GM23248 (cell line): ENCODE measurements around the gene MACROD2. TPM values are rescaled to one million over a fixed set of nuclear protein-coding genes. Genes with fewer than 3 reads are reported as not detected.
"Not testable (repeated sequence)": the region's sequence is repeated elsewhere in the genome, so short reads cannot be mapped to it uniquely, and the experiment has no call there.

ENCODE experiments used
- DNase-seq: peaks from one replicate; pipeline ENCODE4 v3.0.0-alpha.2; 2015
- H2AFZ ChIP-seq: fragments of 200-600 bp; sonication (generic); 2 replicates; pipeline ENCODE4 v1.6.1; 2016; ENCODE audit warnings: antibody characterized with exemption
- H3F3A ChIP-seq: fragments of 200-600 bp; sonication (generic); 2 replicates; pipeline ENCODE4 v1.6.1; 2016; ENCODE audit warnings: mild to moderate bottlenecking, antibody characterized with exemption, mixed run types; ENCODE audit not compliant: insufficient read depth
- H3K27ac ChIP-seq: fragments of 200-600 bp; sonication (generic); 2 replicates; pipeline ENCODE4 v1.5.1; 2016; ENCODE audit warnings: mild to moderate bottlenecking
- H3K27me3 ChIP-seq: fragments of 200-600 bp; sonication (generic); replicated peaks from 2 replicates; pipeline ENCODE4 v1.6.1; 2016; ENCODE audit warnings: mild to moderate bottlenecking; ENCODE audit not compliant: insufficient read depth
- H3K36me3 ChIP-seq: fragments of 200-600 bp; sonication (generic); 2 replicates; pipeline ENCODE4 v1.6.1; 2016; ENCODE audit warnings: low read depth, mild to moderate bottlenecking
- H3K4me1 ChIP-seq: fragments of 200-600 bp; sonication (generic); 2 replicates; pipeline ENCODE4 v1.6.1; 2016; ENCODE audit warnings: mild to moderate bottlenecking; ENCODE audit not compliant: insufficient read depth
- H3K4me2 ChIP-seq: fragments of 200-600 bp; sonication (generic); one replicate; pipeline ENCODE4 v1.6.1; 2016; ENCODE audit warnings: mild to moderate bottlenecking; ENCODE audit not compliant: unreplicated experiment
- H3K4me3 ChIP-seq: fragments of 200-600 bp; sonication (generic); 2 replicates; pipeline ENCODE4 v1.5.1; 2016; ENCODE audit warnings: mild to moderate bottlenecking
- H3K79me2 ChIP-seq: fragments of 200-600 bp; sonication (generic); 2 replicates; pipeline ENCODE4 v1.6.1; 2016; ENCODE audit warnings: mild to moderate bottlenecking; ENCODE audit not compliant: insufficient read depth
- H3K9ac ChIP-seq: fragments of 200-600 bp; sonication (generic); 2 replicates; pipeline ENCODE4 v1.6.1; 2016; ENCODE audit warnings: mild to moderate bottlenecking
- H3K9me2 ChIP-seq: fragments of 200-600 bp; sonication (generic); 2 replicates; pipeline ENCODE4 v1.6.1; 2016; ENCODE audit warnings: mixed run types, mild to moderate bottlenecking, moderate library complexity; ENCODE audit not compliant: insufficient read depth
- H3K9me3 ChIP-seq: fragments of 200-600 bp; sonication (generic); one replicate; pipeline ENCODE4 v1.6.1; 2017; ENCODE audit warnings: low read depth
- H4K20me1 ChIP-seq: fragments of 200-600 bp; sonication (generic); 2 replicates; pipeline ENCODE4 v1.6.0; 2016; ENCODE audit not compliant: insufficient read depth
- EZH2 ChIP-seq: fragments of 200-600 bp; sonication (generic); IDR thresholded peaks from 2 replicates; pipeline ENCODE4 v1.6.1; 2018; ENCODE audit warnings: antibody characterized with exemption, mild to moderate bottlenecking; ENCODE audit not compliant: insufficient read depth, poor library complexity, severe bottlenecking
- EZH2phosphoT487 ChIP-seq: fragments of 200-600 bp; sonication (generic); IDR thresholded peaks from 2 replicates; pipeline ENCODE4 v1.6.1; 2018; ENCODE audit warnings: antibody characterized with exemption, moderate library complexity, mild to moderate bottlenecking, low read depth; ENCODE audit not compliant: insufficient read depth
- WGBS, 2 experiments: methylation state at CpG; one replicate each; pipeline ENCODE4 v1.1.6; 2015 to 2017; ENCODE audit warnings: low lambda C conversion rate in 2 of 2, low coverage in 1 of 2; ENCODE audit errors: missing lambda C conversion rate in 2 of 2; 5-methylcytosine and 5-hydroxymethylcytosine counted together
- in situ Hi-C: fragments of 300-500 bp; cut with MboI; formaldehyde crosslinking; loops from 2 replicates; pipeline ENCODE4 v1.15.0; 2020
- polyA plus RNA-seq: library from polyadenylated mRNA; unstranded; fragments of >200 nt; fragmentation: Nextera tagmentation; extraction: Ambion mirVana; gene quantifications from 2 replicates; pipeline ENCODE4 v1.2.1, GENCODE V29; 2016
- total RNA-seq: library from RNA; depleted of rRNA; stranded (reverse); fragments of >200 nt; shearing (Covaris generic); gene quantifications from 2 replicates; pipeline ENCODE4 v1.2.3, GENCODE V29; 2014

Gene MACROD2
- total and polyA plus RNA-seq, 2 experiments from 2014 or later, result 1.1 to 3.1 TPM

- no peak for DNase-seq
Observed at GRCh38 chr20:15523400-15523799, 1528.1 kb downstream of the MACROD2 start.

GRCh38 chr20:15528391-15529111, 1533.2 kb downstream of the MACROD2 start:
- no peak overlapping the region for H3K9ac ChIP-seq
- no peak overlapping the region for H2AFZ ChIP-seq
- TF ChIP-seq EZH2phosphoT487, result no peak
- no peak for TF ChIP-seq EZH2
- 32 to 45% methylated on average over 4 of the region's 4 CpGs for WGBS, 2 experiments
- H3K4me3 ChIP-seq, result no peak overlapping the region
- H3K4me1 ChIP-seq, result no peaks in the 10 kb centered on the region
- in situ Hi-C loops, result no loop called here
- H3K27me3 ChIP-seq, result no peaks in the 10 kb centered on the region
- H3F3A ChIP-seq, result no peaks in the 10 kb centered on the region
- no peak overlapping the region for H3K4me2 ChIP-seq
- H4K20me1 ChIP-seq, result no peaks in the 10 kb centered on the region
- H3K9me3 ChIP-seq, result no peaks in the 10 kb centered on the region
- H3K27ac ChIP-seq, result no peak overlapping the region
- H3K36me3 ChIP-seq, result no peaks in the 10 kb centered on the region
- no peaks in the 10 kb centered on the region for H3K9me2 ChIP-seq
- no peak for DNase-seq
- H3K79me2 ChIP-seq, result no peaks in the 10 kb centered on the region

More at GRCh38 chr20:15523400-15523799, 1528.1 kb downstream of the MACROD2 start:
- Histone ChIP-seq H3K36me3 (no peaks in the 10 kb centered on the region), H3K27ac (no peak overlapping the region), H3F3A (no peaks in the 10 kb centered on the region), H3K4me3 (no peak overlapping the region), H3K9me3 (no peaks in the 10 kb centered on the region), H3K27me3 (no peaks in the 10 kb centered on the region), H3K9me2 (no peaks in the 10 kb centered on the region), H3K9ac (no peak overlapping the region), H3K4me1 (no peaks in the 10 kb centered on the region), H3K4me2 (no peak overlapping the region), H2AFZ (no peak overlapping the region), H3K79me2 (no peaks in the 10 kb centered on the region), H4K20me1 (no peaks in the 10 kb centered on the region)
- TF ChIP-seq EZH2phosphoT487 (no peak), EZH2 (no peak)
- in situ Hi-C loops, result no loop called here
- WGBS, 2 experiments, result 66 to 67% methylated on average over 3 of the region's 3 CpGs

- H3K4me2 ChIP-seq, result no peak overlapping the region
- H4K20me1 ChIP-seq, result no peaks in the 10 kb centered on the region
- H3K4me3 ChIP-seq, result no peak overlapping the region
- H3K9ac ChIP-seq, result no peak overlapping the region
- H3K27ac ChIP-seq, result no peak overlapping the region
- 67 to 76% methylated on average over 3 of the region's 3 CpGs for WGBS, 2 experiments
- H3F3A ChIP-seq, result no peaks in the 10 kb centered on the region
- no peak for TF ChIP-seq EZH2
- no peak for TF ChIP-seq EZH2phosphoT487
- H3K4me1 ChIP-seq, result no peaks in the 10 kb centered on the region
- DNase-seq, result no peak
- H3K9me3 ChIP-seq, result no peaks in the 10 kb centered on the region
- no peaks in the 10 kb centered on the region for H3K27me3 ChIP-seq
- no peak overlapping the region for H2AFZ ChIP-seq
- no peaks in the 10 kb centered on the region for H3K79me2 ChIP-seq
- no peaks in the 10 kb centered on the region for H3K36me3 ChIP-seq
- in situ Hi-C loops, result no loop called here
- no peaks in the 10 kb centered on the region for H3K9me2 ChIP-seq
Observed at GRCh38 chr20:15535863-15536262, 1540.5 kb downstream of the MACROD2 start.

- H3K27ac ChIP-seq, H3K79me2 ChIP-seq, H3K36me3 ChIP-seq, H3F3A ChIP-seq, DNase-seq, H2AFZ ChIP-seq, H3K9me3 ChIP-seq, H3K4me2 ChIP-seq, H3K4me3 ChIP-seq, H3K9ac ChIP-seq, H3K9me2 ChIP-seq, H3K4me1 ChIP-seq, H4K20me1 ChIP-seq, in situ Hi-C loops, H3K27me3 ChIP-seq: not testable (repeated sequence)
- 36 to 54% methylated on average over 1 of the region's 1 CpG for WGBS, 2 experiments
Observed at GRCh38 chr20:15537200-15537599, 1541.9 kb downstream of the MACROD2 start.

- Histone ChIP-seq H3K27ac (no peak overlapping the region), H3K79me2 (no peaks in the 10 kb centered on the region), H3K36me3 (no peaks in the 10 kb centered on the region), H3K4me2 (no peak overlapping the region), H3K9me3 (no peaks in the 10 kb centered on the region), H4K20me1 (no peaks in the 10 kb centered on the region), H2AFZ (no peak overlapping the region), H3K4me1 (no peaks in the 10 kb centered on the region), H3K9ac (no peak overlapping the region), H3K4me3 (no peak overlapping the region), H3K27me3 (no peaks in the 10 kb centered on the region), H3K9me2 (no peaks in the 10 kb centered on the region), H3F3A (no peaks in the 10 kb centered on the region)
- WGBS, 2 experiments, result 45 to 50% methylated on average over 5 of the region's 5 CpGs
- TF ChIP-seq EZH2 (no peak), EZH2phosphoT487 (no peak)
- DNase-seq, result no peak
- in situ Hi-C loops, result no loop called here
Observed at GRCh38 chr20:15542655-15543054, 1547.3 kb downstream of the MACROD2 start.
